HG02763 (cell line): ENCODE measurements around the gene TAF7L.

ENCODE experiments used
- ATAC-seq: cut with Tn5 transposase; IDR thresholded peaks from one replicate; pipeline ENCODE4 v1.9.1; 2021; ENCODE audit warnings: mild to moderate bottlenecking, moderate library complexity; ENCODE audit not compliant: unreplicated experiment

The TAF7L gene

GRCh38 chrX:101229170-101229569 lies 62.0 kb downstream of the TAF7L start:
- ATAC-seq, result no peak

GRCh38 chrX:101223226-101223625 lies 67.9 kb downstream of the TAF7L start:
- ATAC-seq, result no peak

- ATAC-seq, result no peak
Observed at GRCh38 chrX:101220662-101221260, 70.4 kb downstream of the TAF7L start.

GRCh38 chrX:101219864-101220346 lies 71.2 kb downstream of the TAF7L start:
- no peak for ATAC-seq

DNA sequence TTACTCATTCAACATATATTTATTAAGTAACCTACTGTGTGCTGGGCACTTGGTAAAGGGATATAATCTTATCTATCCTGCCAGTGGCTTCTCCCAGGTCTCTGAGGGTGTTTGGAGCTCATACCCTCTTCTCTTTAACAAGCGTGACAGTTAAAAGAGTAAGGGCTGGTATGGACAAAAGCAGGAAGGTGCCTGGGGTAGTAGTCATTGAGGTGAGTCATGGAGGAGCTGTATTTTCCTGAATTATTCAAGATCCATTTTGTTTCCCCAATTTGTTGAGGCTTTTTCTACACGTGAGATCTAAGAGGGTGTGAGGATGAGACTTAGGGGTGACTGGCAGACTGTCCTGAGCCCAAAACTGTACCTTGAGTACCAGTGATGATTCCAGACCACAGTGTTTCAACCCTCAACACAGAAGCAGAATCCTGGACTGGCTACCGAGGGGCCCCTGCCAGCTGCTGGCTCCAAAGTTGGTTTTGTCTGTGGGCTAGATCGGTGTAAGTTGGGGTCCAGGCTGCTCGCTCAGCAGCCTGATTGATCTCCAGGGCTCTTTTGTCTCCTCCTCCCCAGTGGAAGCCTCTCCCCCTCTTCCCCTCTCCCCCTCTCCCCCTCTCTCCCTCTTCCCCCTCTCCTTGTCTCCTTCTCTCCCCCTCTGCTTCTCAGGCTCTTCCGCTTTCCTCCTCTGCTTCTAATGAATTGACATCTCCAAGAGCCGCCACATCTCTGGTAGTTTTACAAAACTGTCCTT lies 71.8 kb downstream of the TAF7L start, which contains the start of gene DRP2:
Gene DRP2 (plus strand): TSS at position 671 of the 748 bp plus-strand sequence. CDS start 11,862 bp downstream, outside the sequence.
- ATAC-seq, result no peak
